ENCODE results near the gene RAB11FIP3. TPM values are rescaled to one million over a fixed set of nuclear protein-coding genes. Genes with fewer than 3 reads are reported as not detected.
A peak's percentile ranks its signal among the peaks of the same experiment; 100 is the strongest.

RAB11FIP3 gene
- total and polyA plus RNA-seq, 2 of the 13 experiments (the other 11 are each of a cell fraction or from before 2014, with no cell fraction given) = 34.3 to 57.6 TPM

DNA sequence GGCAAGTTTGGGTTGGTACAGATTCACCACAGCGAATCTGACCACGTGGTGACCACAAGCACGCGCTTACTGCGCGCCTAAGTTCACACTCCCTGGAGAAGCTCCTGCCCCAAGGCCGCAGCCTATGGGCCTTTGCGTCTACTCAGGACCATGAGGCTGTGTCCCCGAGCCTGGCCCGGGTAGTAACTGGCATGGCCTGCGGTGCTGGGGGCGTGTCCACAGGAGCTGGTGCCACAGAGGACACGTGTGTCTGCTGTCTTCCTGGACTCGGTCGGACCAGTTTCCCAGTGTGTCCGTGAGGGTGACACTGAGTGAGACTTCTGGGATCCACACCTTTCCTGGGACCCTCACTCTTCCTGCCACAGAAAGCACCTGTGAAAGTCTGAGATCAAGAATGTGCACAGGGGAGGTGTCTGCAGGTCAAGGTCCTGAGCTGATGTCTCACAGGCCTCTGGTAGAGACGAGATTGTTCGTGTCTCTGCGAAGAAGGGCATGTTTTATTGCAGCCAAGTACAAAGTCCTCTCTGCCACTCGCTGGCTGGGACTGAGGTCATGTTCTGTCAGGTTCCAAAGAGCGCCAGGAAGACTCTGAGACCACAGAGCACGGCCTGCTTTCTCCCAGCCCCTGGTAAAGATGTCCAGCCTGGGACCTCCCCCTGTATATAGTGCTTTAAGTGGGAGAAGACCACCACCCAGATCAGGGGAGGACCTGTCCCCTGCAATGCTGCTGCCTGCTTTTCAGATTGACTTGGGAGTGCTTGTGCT lies 76.9 kb downstream of the RAB11FIP3 start (continued):
- TF ChIP-seq THAP9 (CRISPR knock-in tag; IDR thresholded peaks at IDR 0.05; ENCODE audit: borderline replicate concordance) (peak; percentile 81), ZNF136 (CRISPR knock-in tag; IDR thresholded peaks at IDR 0.05; ENCODE audit: low read depth) (no peak), KLF9 (CRISPR knock-in tag; IDR thresholded peaks at IDR 0.05; ENCODE audit: low read depth) (no peak), ATM (IDR thresholded peaks at IDR 0.05; ENCODE audit: borderline replicate concordance) (no peak), RAD21 (CRISPR knock-in tag; IDR thresholded peaks at IDR 0.05) (no peak), ZFYVE20 (CRISPR knock-in tag; IDR thresholded peaks at IDR 0.05; ENCODE audit: borderline replicate concordance, low read depth) (no peak), ZNF382 (CRISPR knock-in tag; IDR thresholded peaks at IDR 0.05; ENCODE audit: borderline replicate concordance) (no peak), ZNF33A (CRISPR knock-in tag; IDR thresholded peaks at IDR 0.05; ENCODE audit: borderline replicate concordance) (no peak), ZNF850 (CRISPR knock-in tag; conservative IDR thresholded peaks at IDR 0.05) (no peak), ZFP1 (CRISPR knock-in tag; IDR thresholded peaks at IDR 0.05) (0 out of 2 replicates have a peak, but pooled peaks have one; percentile 32), RARA (CRISPR knock-in tag; IDR thresholded peaks at IDR 0.05) (peak; percentile 88), RFX5 (IDR thresholded peaks at IDR 0.05; ENCODE audit: low read depth, low read length) (no peak), FOSL1 (CRISPR knock-in tag; IDR thresholded peaks at IDR 0.05; ENCODE audit: borderline replicate concordance) (no peak), RNF219 (CRISPR knock-in tag; IDR thresholded peaks at IDR 0.05) (no peak), SNAPC5 (CRISPR knock-in tag; IDR thresholded peaks at IDR 0.05; ENCODE audit: borderline replicate concordance) (no peak), YEATS2 (CRISPR knock-in tag; IDR thresholded peaks at IDR 0.05; ENCODE audit: borderline replicate concordance) (peak; percentile 75; the same call in 1 of the 2 replicates), GMEB2 (CRISPR knock-in tag; IDR thresholded peaks at IDR 0.05; ENCODE audit: low read depth) (no peak), ZNF776 (CRISPR knock-in tag; IDR thresholded peaks at IDR 0.05) (no peak), SP4 (CRISPR knock-in tag; IDR thresholded peaks at IDR 0.05) (peak; percentile 69), FOSL2 (CRISPR knock-in tag; IDR thresholded peaks at IDR 0.05) (peak; percentile 68)
- TF ChIP-seq, protein P1, sequence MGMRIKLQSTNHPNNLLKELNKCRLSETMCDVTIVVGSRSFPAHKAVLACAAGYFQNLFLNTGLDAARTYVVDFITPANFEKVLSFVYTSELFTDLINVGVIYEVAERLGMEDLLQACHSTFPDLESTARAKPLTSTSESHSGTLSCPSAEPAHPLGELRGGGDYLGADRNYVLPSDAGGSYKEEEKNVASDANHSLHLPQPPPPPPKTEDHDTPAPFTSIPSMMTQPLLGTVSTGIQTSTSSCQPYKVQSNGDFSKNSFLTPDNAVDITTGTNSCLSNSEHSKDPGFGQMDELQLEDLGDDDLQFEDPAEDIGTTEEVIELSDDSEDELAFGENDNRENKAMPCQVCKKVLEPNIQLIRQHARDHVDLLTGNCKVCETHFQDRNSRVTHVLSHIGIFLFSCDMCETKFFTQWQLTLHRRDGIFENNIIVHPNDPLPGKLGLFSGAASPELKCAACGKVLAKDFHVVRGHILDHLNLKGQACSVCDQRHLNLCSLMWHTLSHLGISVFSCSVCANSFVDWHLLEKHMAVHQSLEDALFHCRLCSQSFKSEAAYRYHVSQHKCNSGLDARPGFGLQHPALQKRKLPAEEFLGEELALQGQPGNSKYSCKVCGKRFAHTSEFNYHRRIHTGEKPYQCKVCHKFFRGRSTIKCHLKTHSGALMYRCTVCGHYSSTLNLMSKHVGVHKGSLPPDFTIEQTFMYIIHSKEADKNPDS (CRISPR knock-in tag; IDR thresholded peaks at IDR 0.05) = no peak
